Endothelial cell of umbilical vein (primary cell): ENCODE measurements around the gene GPX5. TPM values are rescaled to one million over a fixed set of nuclear protein-coding genes. Genes with fewer than 3 reads are reported as not detected.
A peak's percentile ranks its signal among the peaks of the same experiment; 100 is the strongest.

Experiments used
- BruUV-seq: library from RNA; stranded (reverse); fragments of 400-500 nt; replicated peaks from 2 replicates; lab custom pipeline; 2021; lab: Mats Ljungman, UMichigan
- CTCF ChIA-PET: fragments of 300-600, 350-600 bp; sonication (Branson Sonifier 250); formaldehyde crosslinking; loops from one replicate; lab custom pipeline; 2021; ENCODE audit warnings: antibody characterized with exemption, inconsistent platforms; lab: Charles Lee
- POLR2A ChIA-PET: fragments of 300-600, 350-600 bp; sonication (Branson Sonifier 250); formaldehyde crosslinking; loops from one replicate; lab custom pipeline; 2021; ENCODE audit warnings: antibody characterized with exemption, inconsistent platforms; lab: Charles Lee
- DNase-seq: peaks from one replicate; pipeline ENCODE4 v3.0.0-alpha.2; 2011; ENCODE audit warnings: low read depth, low spot score
- FAIRE-seq: peaks from 2 replicates; lab custom pipeline; 2011; peaks lifted over from hg19 to GRCh38; lab: Jason Lieb, UNC
- H2AFZ ChIP-seq: 2 replicates; pipeline ENCODE4 v1.6.0; 2012; ENCODE audit warnings: low read depth, low read length, control low read depth, inconsistent platforms
- H3K27ac ChIP-seq: 2 replicates; pipeline ENCODE4 v1.5.1; 2011; ENCODE audit warnings: low read depth, mild to moderate bottlenecking, control low read depth, low read length, moderate library complexity; ENCODE audit not compliant: insufficient read depth
- H3K27me3 ChIP-seq, 2 experiments: 2 replicates each; pipeline versions ENCODE4 v1.6.0 to v1.6.1; 2011; ENCODE audit warnings: low read length in 2 of 2, mixed read lengths in 1 of 2; ENCODE audit not compliant: control insufficient read depth in 2 of 2, insufficient read depth in 2 of 2
- H3K36me3 ChIP-seq, 2 experiments: 2 replicates in 1 of 2; 3 replicates in 1 of 2; pipeline ENCODE4 v1.5.1; 2011; ENCODE audit warnings: low read length in 2 of 2, mild to moderate bottlenecking in 1 of 2, moderate library complexity in 1 of 2; ENCODE audit not compliant: control insufficient read depth in 2 of 2, insufficient read depth in 2 of 2; ENCODE audit errors: extremely low read depth in 1 of 2
- H3K4me1 ChIP-seq: 3 replicates; pipeline ENCODE4 v1.5.1; 2011; ENCODE audit warnings: mild to moderate bottlenecking, low read length; ENCODE audit not compliant: control insufficient read depth, insufficient read depth; ENCODE audit errors: extremely low read depth
- H3K4me2 ChIP-seq: 2 replicates; pipeline ENCODE4 v1.6.1; 2011; ENCODE audit warnings: low read length, control low read depth, mixed read lengths; ENCODE audit not compliant: insufficient read depth
- H3K4me3 ChIP-seq, 3 experiments: fragments of 200-600 bp in 1 of 3; sonication (generic), shearing (Covaris generic) in 1 of 3; replicated peaks in 1 of 3; 2 replicates each; pipeline ENCODE4 v1.5.1; 2011 to 2016; ENCODE audit warnings: control low read depth in 3 of 3, low read length in 3 of 3, mild to moderate bottlenecking in 2 of 3, inconsistent platforms in 1 of 3, low read depth in 1 of 3, moderate library complexity in 1 of 3; ENCODE audit not compliant: insufficient read depth in 1 of 3
- H3K79me2 ChIP-seq: 2 replicates; pipeline ENCODE4 v1.6.0; 2012; ENCODE audit warnings: low read length, inconsistent platforms; ENCODE audit not compliant: control insufficient read depth, insufficient read depth
- H3K9ac ChIP-seq: replicated peaks from 2 replicates; pipeline ENCODE3; 2011; ENCODE audit warnings: low read length, control low read depth; ENCODE audit not compliant: insufficient read depth; ENCODE audit errors: extremely low read depth
- H3K9me1 ChIP-seq: replicated peaks from 3 replicates; pipeline ENCODE4 v1.6.0; 2011; ENCODE audit warnings: mild to moderate bottlenecking, low read length; ENCODE audit not compliant: control insufficient read depth, insufficient read depth; ENCODE audit errors: extremely low read depth
- H3K9me3 ChIP-seq: replicated peaks from 2 replicates; pipeline ENCODE4 v1.5.1; 2012; ENCODE audit warnings: low read length, inconsistent platforms; ENCODE audit not compliant: control insufficient read depth, insufficient read depth
- H4K20me1 ChIP-seq: replicated peaks from 2 replicates; pipeline ENCODE3; 2011; ENCODE audit warnings: mild to moderate bottlenecking, low read length; ENCODE audit not compliant: control insufficient read depth, insufficient read depth; ENCODE audit errors: extremely low read depth
- EZH2 ChIP-seq: IDR thresholded peaks from 2 replicates; pipeline ENCODE4 v1.6.1; 2012; ENCODE audit warnings: borderline replicate concordance, low read depth, mild to moderate bottlenecking, moderate library complexity, low read length, inconsistent platforms; ENCODE audit not compliant: severe bottlenecking
- FOS ChIP-seq: IDR thresholded peaks from 2 replicates; pipeline ENCODE4 v1.6.1; 2011; ENCODE audit warnings: mild to moderate bottlenecking, low read length, moderate library complexity, borderline replicate concordance; ENCODE audit not compliant: insufficient read depth
- GATA2 ChIP-seq: IDR thresholded peaks from 2 replicates; pipeline ENCODE4 v1.7.0; 2011; ENCODE audit warnings: low read depth, mild to moderate bottlenecking, moderate library complexity, mixed read lengths, low read length; ENCODE audit not compliant: insufficient read length, insufficient read depth
- JUN ChIP-seq: IDR thresholded peaks from 2 replicates; pipeline ENCODE4 v1.6.1; 2011; ENCODE audit warnings: borderline replicate concordance, low read depth; ENCODE audit not compliant: insufficient read length, insufficient read depth
- MYC ChIP-seq: IDR thresholded peaks from one replicate; pipeline ENCODE4 v1.6.1; 2011; ENCODE audit warnings: mild to moderate bottlenecking, low read depth, low read length
- POLR2A ChIP-seq: IDR thresholded peaks from 2 replicates; pipeline ENCODE4 v1.6.1; 2012; ENCODE audit warnings: low read depth, mild to moderate bottlenecking, control low read depth, low read length
- POLR2AphosphoS5 ChIP-seq: IDR thresholded peaks from 2 replicates; pipeline ENCODE4 v1.6.1; 2012; ENCODE audit warnings: low read depth, mild to moderate bottlenecking, control low read depth, low read length, moderate library complexity; ENCODE audit not compliant: insufficient read depth
- dilution Hi-C: fragments of 300-500 bp; cut with MboI; formaldehyde crosslinking; loops from one replicate; pipeline ENCODE4 v1.15.0; 2019; ENCODE audit warnings: low sequenced_read_pairs; ENCODE audit not compliant: extremely low pct_ligation_motif_present
- intact Hi-C: fragments of 100-400 bp; cut with micrococcal nuclease; formaldehyde crosslinking; loops from one replicate; pipeline ENCODE4 v1.10.0; 2022
- polyA plus RNA-seq, 4 experiments: library from polyadenylated mRNA; depleted of rRNA in 3 of 4; stranded (reverse) in 3 of 4; unstranded in 1 of 4; fragments of >200 nt; gene quantifications; 2 replicates each; pipeline versions ENCODE4 v1.2.1 to v1.2.3, GENCODE V29; 2011 to 2012; ENCODE audit warnings: missing spikeins in 1 of 4
- total RNA-seq: library from RNA; stranded (reverse); gene quantifications from 2 replicates; pipeline ENCODE4 v1.2.3, GENCODE V29; 2021
- TF ChIP-seq, protein P1 (sequence below), 2 donors: IDR thresholded peaks; 1 replicate in 1 of 2; 2 replicates in 1 of 2; pipeline ENCODE4 v1.5.1; 2011; ENCODE audit warnings: low read length in 2 of 2, mild to moderate bottlenecking in 2 of 2, moderate library complexity in 2 of 2, control low read depth in 1 of 2, inconsistent platforms in 1 of 2, low read depth in 1 of 2; ENCODE audit not compliant: insufficient read depth in 1 of 2; ENCODE audit errors: extremely low read depth in 1 of 2
- TF ChIP-seq, protein P2 (sequence below): IDR thresholded peaks from 2 replicates; pipeline ENCODE4 v1.6.1; 2011; ENCODE audit not compliant: insufficient read depth, insufficient read length

GPX5 gene
- total and polyA plus RNA-seq, 2 donors (not counting 3 experiments of a cell fraction or from before 2014, with no cell fraction given): not detected

DNA sequence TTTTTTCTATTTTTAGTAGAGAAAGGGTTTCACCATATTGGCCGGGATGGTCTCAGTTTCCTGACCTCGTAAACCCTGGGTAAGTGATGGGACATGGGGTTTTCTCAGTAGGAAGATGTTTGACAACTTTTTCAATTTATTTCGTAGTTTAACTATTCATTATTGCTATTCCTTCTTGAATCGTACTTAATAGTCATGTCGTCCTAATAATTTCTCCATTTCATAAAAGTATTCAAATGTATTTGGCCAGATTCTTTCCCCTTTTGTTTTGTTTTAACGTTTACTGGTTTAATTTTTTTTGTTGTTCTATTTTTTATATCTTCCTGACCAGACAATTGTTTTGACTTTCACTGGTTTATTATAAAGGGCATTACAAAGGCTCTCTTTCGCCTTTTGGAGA is 16.3 kb downstream of the GPX5 start:
- Histone ChIP-seq H2AFZ (peak overlapping the region; percentile 26), H3K9me1 (no peaks in the 10 kb centered on the region), H3K9me3 (no peaks in the 10 kb centered on the region), H3K36me3 (no peaks in the 10 kb centered on the region), H3K9ac (no peak overlapping the region), H3K27me3 (peaks cover 0 to 2% of the 10 kb centered on the region in 2 experiments), H3K4me2 (peak overlapping the region; percentile 75), H3K27ac (no peak overlapping the region), H3K4me3 (no peak overlapping the region), H4K20me1 (no peaks in the 10 kb centered on the region), H3K79me2 (no peaks in the 10 kb centered on the region), H3K4me1 (peaks cover 15% of the 10 kb centered on the region)
- TF ChIP-seq MYC (no peak), EZH2 (no peak), POLR2AphosphoS5 (no peak), GATA2 (no peak), JUN (no peak), POLR2A (no peak), FOS (no peak)
- TF ChIP-seq, protein P1, sequence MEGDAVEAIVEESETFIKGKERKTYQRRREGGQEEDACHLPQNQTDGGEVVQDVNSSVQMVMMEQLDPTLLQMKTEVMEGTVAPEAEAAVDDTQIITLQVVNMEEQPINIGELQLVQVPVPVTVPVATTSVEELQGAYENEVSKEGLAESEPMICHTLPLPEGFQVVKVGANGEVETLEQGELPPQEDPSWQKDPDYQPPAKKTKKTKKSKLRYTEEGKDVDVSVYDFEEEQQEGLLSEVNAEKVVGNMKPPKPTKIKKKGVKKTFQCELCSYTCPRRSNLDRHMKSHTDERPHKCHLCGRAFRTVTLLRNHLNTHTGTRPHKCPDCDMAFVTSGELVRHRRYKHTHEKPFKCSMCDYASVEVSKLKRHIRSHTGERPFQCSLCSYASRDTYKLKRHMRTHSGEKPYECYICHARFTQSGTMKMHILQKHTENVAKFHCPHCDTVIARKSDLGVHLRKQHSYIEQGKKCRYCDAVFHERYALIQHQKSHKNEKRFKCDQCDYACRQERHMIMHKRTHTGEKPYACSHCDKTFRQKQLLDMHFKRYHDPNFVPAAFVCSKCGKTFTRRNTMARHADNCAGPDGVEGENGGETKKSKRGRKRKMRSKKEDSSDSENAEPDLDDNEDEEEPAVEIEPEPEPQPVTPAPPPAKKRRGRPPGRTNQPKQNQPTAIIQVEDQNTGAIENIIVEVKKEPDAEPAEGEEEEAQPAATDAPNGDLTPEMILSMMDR (IDR thresholded peaks at IDR 0.05; ENCODE audit: extremely low read depth in 1 of 2, insufficient read depth in 1 of 2, low read depth in 1 of 2, low read length in 2 of 2): no peak
- TF ChIP-seq, protein P2, sequence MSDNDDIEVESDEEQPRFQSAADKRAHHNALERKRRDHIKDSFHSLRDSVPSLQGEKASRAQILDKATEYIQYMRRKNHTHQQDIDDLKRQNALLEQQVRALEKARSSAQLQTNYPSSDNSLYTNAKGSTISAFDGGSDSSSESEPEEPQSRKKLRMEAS: no peak
- DNase-seq (no peak), FAIRE-seq (no peak)
- dilution Hi-C loops: no loop called here
- intact Hi-C loops: loop anchor here (2.0 to 5.0 kb wide), 7 partner anchors 47 to 405 kb away; partner anchors contain the start of gene ZSCAN12
- BruUV-seq: no TSS peak
- CTCF ChIA-PET: interaction anchor here (0.9 to 1.9 kb wide), 7 partner anchors 8 to 186 kb away, joined by 3 to 4 read pairs (median 3); a partner anchor contains a TSS
- POLR2A ChIA-PET: interaction anchor here (0.6 kb wide), 1 partner anchor 11 kb away, joined by 3 read pairs; no protein-coding TSS in a partner anchor
